HepG2 (cell line): ENCODE measurements around the gene DHRS7. TPM values are rescaled to one million over a fixed set of nuclear protein-coding genes. Genes with fewer than 3 reads are reported as not detected.

Source experiments
- ELF3 ChIP-seq: IDR thresholded peaks from 2 replicates; pipeline ENCODE4 v1.6.1; 2016; ENCODE audit warnings: missing genetic modification reagents, missing compliant biosample characterization
- HDAC6 ChIP-seq: fragments of 200-600 bp; sonication (generic); IDR thresholded peaks from 2 replicates; pipeline ENCODE4 v1.7.0; 2017; ENCODE audit warnings: mild to moderate bottlenecking, antibody characterized with exemption, low read length, low read depth
- MBNL3 ChIP-seq: fragments of 250-450 bp; sonication (Bioruptor Pico); conservative IDR thresholded peaks from 2 replicates; pipeline ENCODE4 v1.8.0; 2022; ENCODE audit warnings: mild to moderate bottlenecking, inconsistent platforms
- MED13 ChIP-seq: sonication (generic); formaldehyde crosslinking; IDR thresholded peaks from 2 replicates; pipeline ENCODE4 v1.5.0; 2020; ENCODE audit warnings: missing genetic modification reagents
- POLR2A ChIP-seq, 2 experiments: IDR thresholded peaks; 2 replicates each; pipeline ENCODE4 v1.6.1; 2011; ENCODE audit warnings: low read depth in 2 of 2, low read length in 2 of 2, mild to moderate bottlenecking in 1 of 2, moderate library complexity in 1 of 2; ENCODE audit not compliant: insufficient read depth in 1 of 2
- SSRP1 ChIP-seq: IDR thresholded peaks from 2 replicates; pipeline ENCODE4 v1.6.1; 2016; ENCODE audit warnings: control low read depth
- SYNCRIP ChIP-seq: fragments of 200-400 bp; formaldehyde crosslinking; IDR thresholded peaks from 2 replicates; pipeline ENCODE4 v1.6.1; 2018; ENCODE audit warnings: mild to moderate bottlenecking, low read depth, low read length; ENCODE audit not compliant: insufficient read depth
- ZBTB20 ChIP-seq: sonication (generic); formaldehyde crosslinking; IDR thresholded peaks from 2 replicates; pipeline ENCODE4 v1.8.1; 2023; ENCODE audit warnings: missing genetic modification reagents, low read depth, mild to moderate bottlenecking, borderline replicate concordance
- ZNF781 ChIP-seq: sonication (generic); formaldehyde crosslinking; IDR thresholded peaks from 2 replicates; pipeline ENCODE4 v1.5.1; 2020; ENCODE audit warnings: borderline replicate concordance, mild to moderate bottlenecking, missing genetic modification reagents; ENCODE audit errors: not compliant biosample characterization
- polyA plus RNA-seq, 8 experiments: library from polyadenylated mRNA; depleted of rRNA in 3 of 8; stranded (reverse) in 7 of 8; unstranded in 1 of 8; fragments of >200 nt; fragmentation: Illumina TruSeq in 4 of 8; extraction: Trizol in 4 of 8; gene quantifications; 2 replicates each; pipeline versions ENCODE4 v1.2.1 to v1.2.3, GENCODE V29; 2011 to 2016; ENCODE audit warnings: low read depth in 4 of 8, missing spikeins in 1 of 8, mixed read lengths in 1 of 8; ENCODE audit not compliant: insufficient read depth in 1 of 8
- total RNA-seq, 5 experiments: library from RNA; depleted of rRNA; stranded (reverse); fragments of >200 nt; fragmentation: Illumina TruSeq; extraction: Trizol; gene quantifications; 2 replicates each; pipeline ENCODE4 v1.2.3, GENCODE V29; 2016; ENCODE audit warnings: low read depth in 1 of 5
- TF ChIP-seq, protein P1 (sequence below): sonication (generic); formaldehyde crosslinking; IDR thresholded peaks from 2 replicates; pipeline ENCODE4 v1.4.0; 2020; ENCODE audit warnings: mild to moderate bottlenecking, missing genetic modification reagents
- TF ChIP-seq, protein P2 (sequence below): sonication (generic); formaldehyde crosslinking; IDR thresholded peaks from 2 replicates; pipeline ENCODE4 v1.5.0; 2020; ENCODE audit warnings: mild to moderate bottlenecking, missing genetic modification reagents
- TF ChIP-seq, protein P3 (sequence below): sonication (generic); formaldehyde crosslinking; IDR thresholded peaks from 2 replicates; pipeline ENCODE4 v1.5.1; 2020; ENCODE audit warnings: mild to moderate bottlenecking, missing genetic modification reagents, borderline replicate concordance
- TF ChIP-seq, protein P4 (sequence below): sonication (generic); formaldehyde crosslinking; IDR thresholded peaks from 2 replicates; pipeline ENCODE4 v1.8.0; 2022; ENCODE audit warnings: missing genetic modification reagents, mild to moderate bottlenecking, borderline replicate concordance
- TF ChIP-seq, protein P5 (sequence below): sonication (generic); formaldehyde crosslinking; IDR thresholded peaks from 2 replicates; pipeline ENCODE4 v1.8.1; 2023; ENCODE audit warnings: mild to moderate bottlenecking, missing genetic modification reagents
- TF ChIP-seq, protein P6 (sequence below): sonication (generic); formaldehyde crosslinking; conservative IDR thresholded peaks from 2 replicates; pipeline ENCODE4 v1.8.0; 2022; ENCODE audit warnings: mild to moderate bottlenecking, moderate library complexity, missing genetic modification reagents

The DHRS7 gene
- total and polyA plus RNA-seq, 2 of the 13 experiments (the other 11 are each of a cell fraction or from before 2014, with no cell fraction given), result 20.8 to 44.4 TPM

DNA sequence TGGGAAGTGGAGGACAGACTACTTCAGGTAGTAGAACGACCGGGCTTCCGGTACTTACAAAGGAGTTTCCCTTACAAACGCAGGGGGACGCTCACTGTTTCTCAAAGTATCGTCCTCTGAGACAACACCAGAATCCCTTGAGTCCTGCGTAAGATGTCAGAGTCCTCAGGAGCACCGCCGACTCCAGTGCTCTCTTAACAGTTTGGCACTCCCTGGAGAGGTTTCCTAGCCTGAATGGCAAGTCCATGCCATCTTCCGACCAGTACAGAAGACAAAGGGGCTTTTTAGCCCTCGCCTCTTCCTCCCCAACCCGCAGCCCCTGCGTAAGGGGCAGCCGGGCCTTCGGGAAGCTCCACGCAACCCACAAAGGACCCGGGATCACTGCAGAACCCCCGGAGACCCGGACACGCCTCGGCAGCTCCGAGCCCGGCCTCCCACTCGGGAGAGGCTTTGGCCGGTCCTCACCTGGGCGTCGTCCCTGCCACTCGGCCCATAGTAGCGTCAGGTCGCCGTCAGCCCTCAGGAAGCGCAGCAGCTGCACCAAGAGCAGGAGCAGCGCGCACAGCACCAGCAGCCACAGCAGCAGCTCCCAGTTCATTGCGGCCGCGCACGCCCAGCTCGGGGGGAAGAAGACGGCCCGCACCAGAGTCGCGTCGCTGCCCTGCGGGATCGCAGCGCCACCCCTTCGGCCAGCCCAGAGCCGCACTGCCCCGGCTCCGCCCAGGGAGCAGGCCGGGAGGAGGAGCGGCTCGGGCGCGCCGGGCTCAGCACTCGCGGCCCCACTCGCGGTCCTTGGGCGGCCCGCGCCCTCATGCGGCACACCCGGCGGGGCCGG is at the start of gene DHRS7 (continued):
- TF ChIP-seq, protein P1, sequence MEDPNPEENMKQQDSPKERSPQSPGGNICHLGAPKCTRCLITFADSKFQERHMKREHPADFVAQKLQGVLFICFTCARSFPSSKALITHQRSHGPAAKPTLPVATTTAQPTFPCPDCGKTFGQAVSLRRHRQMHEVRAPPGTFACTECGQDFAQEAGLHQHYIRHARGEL (CRISPR knock-in tag), result no peak
- TF ChIP-seq ZBTB20 (CRISPR knock-in tag) (peak; percentile 43; the same call in 1 of the 2 replicates), HDAC6 (no peak), POLR2A (IDR thresholded peaks at IDR 0.05; ENCODE audit: insufficient read depth in 1 of 2, low read depth in 2 of 2, low read length in 2 of 2) (peak; percentile 76 to 78), SSRP1 (no peak), MED13 (no peak), MBNL3 (CRISPR knock-in tag) (no peak), SYNCRIP (no peak), ZNF781 (CRISPR knock-in tag) (no peak), ELF3 (CRISPR knock-in tag) (peak; percentile 57; the same call in 1 of the 2 replicates)
- TF ChIP-seq, protein P2, sequence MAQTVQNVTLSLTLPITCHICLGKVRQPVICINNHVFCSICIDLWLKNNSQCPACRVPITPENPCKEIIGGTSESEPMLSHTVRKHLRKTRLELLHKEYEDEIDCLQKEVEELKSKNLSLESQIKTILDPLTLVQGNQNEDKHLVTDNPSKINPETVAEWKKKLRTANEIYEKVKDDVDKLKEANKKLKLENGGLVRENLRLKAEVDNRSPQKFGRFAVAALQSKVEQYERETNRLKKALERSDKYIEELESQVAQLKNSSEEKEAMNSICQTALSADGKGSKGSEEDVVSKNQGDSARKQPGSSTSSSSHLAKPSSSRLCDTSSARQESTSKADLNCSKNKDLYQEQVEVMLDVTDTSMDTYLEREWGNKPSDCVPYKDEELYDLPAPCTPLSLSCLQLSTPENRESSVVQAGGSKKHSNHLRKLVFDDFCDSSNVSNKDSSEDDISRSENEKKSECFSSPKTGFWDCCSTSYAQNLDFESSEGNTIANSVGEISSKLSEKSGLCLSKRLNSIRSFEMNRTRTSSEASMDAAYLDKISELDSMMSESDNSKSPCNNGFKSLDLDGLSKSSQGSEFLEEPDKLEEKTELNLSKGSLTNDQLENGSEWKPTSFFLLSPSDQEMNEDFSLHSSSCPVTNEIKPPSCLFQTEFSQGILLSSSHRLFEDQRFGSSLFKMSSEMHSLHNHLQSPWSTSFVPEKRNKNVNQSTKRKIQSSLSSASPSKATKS (CRISPR knock-in tag), result no peak
- TF ChIP-seq, protein P3, sequence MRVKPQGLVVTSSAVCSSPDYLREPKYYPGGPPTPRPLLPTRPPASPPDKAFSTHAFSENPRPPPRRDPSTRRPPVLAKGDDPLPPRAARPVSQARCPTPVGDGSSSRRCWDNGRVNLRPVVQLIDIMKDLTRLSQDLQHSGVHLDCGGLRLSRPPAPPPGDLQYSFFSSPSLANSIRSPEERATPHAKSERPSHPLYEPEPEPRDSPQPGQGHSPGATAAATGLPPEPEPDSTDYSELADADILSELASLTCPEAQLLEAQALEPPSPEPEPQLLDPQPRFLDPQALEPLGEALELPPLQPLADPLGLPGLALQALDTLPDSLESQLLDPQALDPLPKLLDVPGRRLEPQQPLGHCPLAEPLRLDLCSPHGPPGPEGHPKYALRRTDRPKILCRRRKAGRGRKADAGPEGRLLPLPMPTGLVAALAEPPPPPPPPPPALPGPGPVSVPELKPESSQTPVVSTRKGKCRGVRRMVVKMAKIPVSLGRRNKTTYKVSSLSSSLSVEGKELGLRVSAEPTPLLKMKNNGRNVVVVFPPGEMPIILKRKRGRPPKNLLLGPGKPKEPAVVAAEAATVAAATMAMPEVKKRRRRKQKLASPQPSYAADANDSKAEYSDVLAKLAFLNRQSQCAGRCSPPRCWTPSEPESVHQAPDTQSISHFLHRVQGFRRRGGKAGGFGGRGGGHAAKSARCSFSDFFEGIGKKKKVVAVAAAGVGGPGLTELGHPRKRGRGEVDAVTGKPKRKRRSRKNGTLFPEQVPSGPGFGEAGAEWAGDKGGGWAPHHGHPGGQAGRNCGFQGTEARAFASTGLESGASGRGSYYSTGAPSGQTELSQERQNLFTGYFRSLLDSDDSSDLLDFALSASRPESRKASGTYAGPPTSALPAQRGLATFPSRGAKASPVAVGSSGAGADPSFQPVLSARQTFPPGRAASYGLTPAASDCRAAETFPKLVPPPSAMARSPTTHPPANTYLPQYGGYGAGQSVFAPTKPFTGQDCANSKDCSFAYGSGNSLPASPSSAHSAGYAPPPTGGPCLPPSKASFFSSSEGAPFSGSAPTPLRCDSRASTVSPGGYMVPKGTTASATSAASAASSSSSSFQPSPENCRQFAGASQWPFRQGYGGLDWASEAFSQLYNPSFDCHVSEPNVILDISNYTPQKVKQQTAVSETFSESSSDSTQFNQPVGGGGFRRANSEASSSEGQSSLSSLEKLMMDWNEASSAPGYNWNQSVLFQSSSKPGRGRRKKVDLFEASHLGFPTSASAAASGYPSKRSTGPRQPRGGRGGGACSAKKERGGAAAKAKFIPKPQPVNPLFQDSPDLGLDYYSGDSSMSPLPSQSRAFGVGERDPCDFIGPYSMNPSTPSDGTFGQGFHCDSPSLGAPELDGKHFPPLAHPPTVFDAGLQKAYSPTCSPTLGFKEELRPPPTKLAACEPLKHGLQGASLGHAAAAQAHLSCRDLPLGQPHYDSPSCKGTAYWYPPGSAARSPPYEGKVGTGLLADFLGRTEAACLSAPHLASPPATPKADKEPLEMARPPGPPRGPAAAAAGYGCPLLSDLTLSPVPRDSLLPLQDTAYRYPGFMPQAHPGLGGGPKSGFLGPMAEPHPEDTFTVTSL, result no peak
- TF ChIP-seq, protein P4, sequence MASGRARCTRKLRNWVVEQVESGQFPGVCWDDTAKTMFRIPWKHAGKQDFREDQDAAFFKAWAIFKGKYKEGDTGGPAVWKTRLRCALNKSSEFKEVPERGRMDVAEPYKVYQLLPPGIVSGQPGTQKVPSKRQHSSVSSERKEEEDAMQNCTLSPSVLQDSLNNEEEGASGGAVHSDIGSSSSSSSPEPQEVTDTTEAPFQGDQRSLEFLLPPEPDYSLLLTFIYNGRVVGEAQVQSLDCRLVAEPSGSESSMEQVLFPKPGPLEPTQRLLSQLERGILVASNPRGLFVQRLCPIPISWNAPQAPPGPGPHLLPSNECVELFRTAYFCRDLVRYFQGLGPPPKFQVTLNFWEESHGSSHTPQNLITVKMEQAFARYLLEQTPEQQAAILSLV (CRISPR knock-in tag), result peak; percentile 60; the same call in 1 of the 2 replicates
- TF ChIP-seq, protein P5, sequence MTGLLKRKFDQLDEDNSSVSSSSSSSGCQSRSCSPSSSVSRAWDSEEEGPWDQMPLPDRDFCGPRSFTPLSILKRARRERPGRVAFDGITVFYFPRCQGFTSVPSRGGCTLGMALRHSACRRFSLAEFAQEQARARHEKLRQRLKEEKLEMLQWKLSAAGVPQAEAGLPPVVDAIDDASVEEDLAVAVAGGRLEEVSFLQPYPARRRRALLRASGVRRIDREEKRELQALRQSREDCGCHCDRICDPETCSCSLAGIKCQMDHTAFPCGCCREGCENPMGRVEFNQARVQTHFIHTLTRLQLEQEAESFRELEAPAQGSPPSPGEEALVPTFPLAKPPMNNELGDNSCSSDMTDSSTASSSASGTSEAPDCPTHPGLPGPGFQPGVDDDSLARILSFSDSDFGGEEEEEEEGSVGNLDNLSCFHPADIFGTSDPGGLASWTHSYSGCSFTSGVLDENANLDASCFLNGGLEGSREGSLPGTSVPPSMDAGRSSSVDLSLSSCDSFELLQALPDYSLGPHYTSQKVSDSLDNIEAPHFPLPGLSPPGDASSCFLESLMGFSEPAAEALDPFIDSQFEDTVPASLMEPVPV (CRISPR knock-in tag), result no peak; the same call in 1 of the 2 replicates
- TF ChIP-seq, protein P6, sequence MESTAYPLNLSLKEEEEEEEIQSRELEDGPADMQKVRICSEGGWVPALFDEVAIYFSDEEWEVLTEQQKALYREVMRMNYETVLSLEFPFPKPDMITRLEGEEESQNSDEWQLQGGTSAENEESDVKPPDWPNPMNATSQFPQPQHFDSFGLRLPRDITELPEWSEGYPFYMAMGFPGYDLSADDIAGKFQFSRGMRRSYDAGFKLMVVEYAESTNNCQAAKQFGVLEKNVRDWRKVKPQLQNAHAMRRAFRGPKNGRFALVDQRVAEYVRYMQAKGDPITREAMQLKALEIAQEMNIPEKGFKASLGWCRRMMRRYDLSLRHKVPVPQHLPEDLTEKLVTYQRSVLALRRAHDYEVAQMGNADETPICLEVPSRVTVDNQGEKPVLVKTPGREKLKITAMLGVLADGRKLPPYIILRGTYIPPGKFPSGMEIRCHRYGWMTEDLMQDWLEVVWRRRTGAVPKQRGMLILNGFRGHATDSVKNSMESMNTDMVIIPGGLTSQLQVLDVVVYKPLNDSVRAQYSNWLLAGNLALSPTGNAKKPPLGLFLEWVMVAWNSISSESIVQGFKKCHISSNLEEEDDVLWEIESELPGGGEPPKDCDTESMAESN (CRISPR knock-in tag), result peak; percentile 85
